ENCODE results near the gene PLXNA4. TPM values are rescaled to one million over a fixed set of nuclear protein-coding genes. Genes with fewer than 3 reads are reported as not detected.
A peak's percentile ranks its signal among the peaks of the same experiment; 100 is the strongest.

PLXNA4 gene
- total RNA-seq, 1 experiment from 2014 or later, result 11.2 TPM

DNA sequence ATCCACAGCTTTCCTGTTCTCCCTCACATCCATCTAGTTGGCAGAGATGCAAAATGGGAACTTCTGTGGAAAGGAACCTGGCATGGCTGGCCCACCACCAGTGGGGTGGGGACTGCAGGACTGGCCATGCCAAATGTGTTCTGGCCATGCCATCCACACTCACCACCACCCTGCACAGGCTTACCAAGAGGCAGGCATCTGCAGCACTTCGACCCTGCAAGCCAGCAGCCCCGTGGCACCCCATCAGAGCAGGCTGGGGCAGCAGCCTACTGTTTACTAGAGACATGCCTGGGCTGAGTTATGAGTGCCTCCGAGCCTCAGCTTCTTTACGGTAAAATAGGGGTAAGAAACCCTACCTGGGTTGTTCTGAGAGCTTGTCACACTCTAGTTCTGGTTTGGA, 313.1 kb downstream of the PLXNA4 start:
- peaks cover 6% of the 10 kb centered on the region for H3K4me1 ChIP-seq
- no peak for DNase-seq
- H3K27ac ChIP-seq, result no peak overlapping the region
- no peak overlapping the region for H3K4me3 ChIP-seq
- no peaks in the 10 kb centered on the region for H3K27me3 ChIP-seq
- no peaks in the 10 kb centered on the region for H3K9me3 ChIP-seq (replicated peaks)
- H3K36me3 ChIP-seq, result no peaks in the 10 kb centered on the region

DNA sequence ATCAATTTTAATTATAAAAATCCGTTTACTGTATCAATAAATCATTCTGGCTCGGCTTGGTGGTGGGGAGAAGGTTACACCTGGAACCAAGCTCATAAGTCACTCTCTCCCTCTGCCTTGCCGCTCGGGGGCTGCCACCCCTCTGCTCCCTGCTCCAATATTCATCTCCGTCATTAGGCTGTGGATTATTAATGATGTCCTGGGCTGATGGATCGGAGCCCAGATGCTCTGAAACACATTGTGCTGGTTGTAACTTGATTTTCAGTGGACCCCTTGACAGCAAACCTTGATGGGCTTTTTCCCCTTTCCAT, 314.2 kb downstream of the PLXNA4 start:
- Histone ChIP-seq H3K36me3 (no peaks in the 10 kb centered on the region), H3K4me1 (peaks cover 10% of the 10 kb centered on the region), H3K9me3 (replicated peaks) (no peaks in the 10 kb centered on the region), H3K4me3 (no peak overlapping the region), H3K27me3 (no peaks in the 10 kb centered on the region), H3K27ac (no peak overlapping the region)
- DNase-seq, result no peak

DNA sequence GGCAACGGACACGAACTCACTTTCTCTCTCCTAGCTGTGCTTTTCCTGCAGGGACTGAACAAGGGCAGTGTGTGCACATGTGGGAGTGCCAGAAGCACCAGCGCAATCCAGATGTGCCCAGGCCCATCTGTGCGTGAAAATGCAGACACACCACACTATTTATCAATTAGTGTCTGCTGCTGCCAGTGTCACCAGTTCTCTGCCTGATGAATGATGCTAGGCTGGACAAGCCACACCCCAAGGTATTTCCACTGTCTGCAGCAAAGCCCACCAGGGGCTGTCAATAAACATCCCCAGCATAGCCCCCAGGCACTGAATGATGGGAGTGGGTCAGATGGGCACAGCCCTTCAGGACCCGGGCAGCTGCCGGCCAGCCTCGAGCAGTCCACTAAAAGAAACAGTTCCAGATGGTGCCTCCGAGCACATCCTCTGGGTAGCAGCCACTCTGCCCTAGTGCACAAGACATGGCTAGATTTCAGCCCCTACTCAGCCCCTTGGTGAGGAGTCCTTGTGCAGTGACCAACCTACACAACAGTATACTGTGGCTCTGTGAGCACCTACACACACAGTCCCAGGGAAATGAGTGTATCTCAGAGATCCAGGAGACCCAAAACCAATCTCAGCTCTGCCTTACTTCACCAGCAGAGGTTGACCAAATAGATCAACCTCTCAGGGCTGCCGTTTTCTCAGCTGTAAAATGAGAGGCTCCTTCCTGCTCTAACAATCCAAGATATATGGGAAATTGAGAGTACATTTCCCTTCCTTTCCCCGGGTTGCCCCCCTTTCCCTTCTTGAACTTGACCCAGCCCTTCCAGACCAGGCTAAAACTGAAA, 314.7 kb downstream of the PLXNA4 start:
- Histone ChIP-seq H3K27ac (no peak overlapping the region), H3K9me3 (replicated peaks) (no peaks in the 10 kb centered on the region), H3K36me3 (no peaks in the 10 kb centered on the region), H3K4me1 (peaks cover 16% of the 10 kb centered on the region), H3K4me3 (no peak overlapping the region), H3K27me3 (no peaks in the 10 kb centered on the region)
- DNase-seq, result no peak

DNA sequence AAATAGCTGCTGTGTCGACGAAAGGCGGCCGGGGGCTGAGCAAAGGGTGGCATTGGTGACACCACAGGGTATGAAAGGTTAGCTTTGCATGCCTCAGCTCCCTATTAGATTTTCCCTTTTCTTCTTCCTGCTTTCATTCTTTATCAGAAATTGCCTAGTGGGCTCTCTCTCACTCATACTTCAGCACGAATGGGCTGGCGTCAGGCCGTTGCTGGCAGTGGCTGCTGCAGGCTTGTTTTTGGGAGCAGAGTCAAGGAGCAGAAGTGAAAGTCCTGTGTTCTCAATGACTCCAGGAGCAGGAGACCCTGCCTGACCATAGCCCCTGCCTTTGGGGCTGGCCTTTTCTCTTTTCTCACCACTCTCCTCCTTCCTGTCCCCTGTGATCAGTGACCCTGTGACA, 318.0 kb downstream of the PLXNA4 start:
- no peak overlapping the region; the same call in 1 of the 2 replicates for H3K27ac ChIP-seq
- no peak overlapping the region for H3K4me3 ChIP-seq
- no peak for DNase-seq
- H3K9me3 ChIP-seq (replicated peaks), result no peaks in the 10 kb centered on the region
- H3K27me3 ChIP-seq, result no peaks in the 10 kb centered on the region
- peaks cover 37% of the 10 kb centered on the region for H3K4me1 ChIP-seq
- H3K36me3 ChIP-seq, result no peaks in the 10 kb centered on the region; the same call in 1 of the 2 replicates

DNA sequence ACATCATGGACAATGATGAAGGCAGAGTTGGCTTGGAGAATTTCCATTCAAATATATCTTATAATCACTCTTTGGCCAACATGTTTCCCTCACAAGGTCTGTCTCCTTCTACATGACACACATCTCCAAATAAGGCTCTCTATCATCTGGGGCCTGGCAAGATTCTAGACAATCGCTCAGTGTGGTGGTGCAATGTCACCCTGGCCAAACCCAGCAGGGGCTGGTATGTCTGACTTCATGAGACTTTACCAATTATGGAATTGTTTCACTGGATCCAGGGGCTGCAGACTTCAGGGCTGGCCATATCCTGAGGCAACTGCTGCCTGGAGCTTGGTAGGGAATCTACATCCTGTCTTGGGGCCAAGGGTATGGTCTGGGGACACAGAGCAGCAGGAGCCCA, 319.0 kb downstream of the PLXNA4 start:
- DNase-seq, result no peak
- Histone ChIP-seq H3K36me3 (no peaks in the 10 kb centered on the region; the same call in 1 of the 2 replicates), H3K4me3 (no peak overlapping the region)

DNA sequence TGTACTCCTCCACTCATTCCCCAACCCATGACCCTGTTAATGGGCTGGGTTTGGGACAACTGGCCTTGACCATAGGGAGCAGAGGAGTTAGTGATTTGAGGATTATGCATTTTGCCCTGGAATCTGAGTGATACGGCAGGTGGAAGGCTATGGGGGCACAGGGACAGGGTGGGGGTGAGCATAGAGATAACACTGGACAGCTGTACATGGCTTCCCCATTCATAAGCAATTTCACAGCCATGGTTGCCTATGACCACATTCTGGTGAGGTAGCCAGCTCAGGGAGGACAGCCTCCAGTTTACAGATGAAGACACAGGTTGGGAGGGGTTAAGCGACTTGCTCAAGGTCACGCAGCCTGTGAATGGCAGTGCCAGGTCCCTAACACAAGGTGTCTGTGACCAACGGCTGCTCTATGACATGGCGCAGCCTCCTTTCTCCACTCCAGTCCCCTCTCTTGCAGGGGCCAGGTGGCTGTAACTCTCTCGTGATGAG, 319.5 kb downstream of the PLXNA4 start:
- no peaks in the 10 kb centered on the region for H3K27me3 ChIP-seq

More for the DNA sequence above, 319.0 kb downstream of the PLXNA4 start:
- Histone ChIP-seq H3K27ac (peak overlapping the region; percentile 88), H3K27me3 (no peaks in the 10 kb centered on the region), H3K9me3 (replicated peaks) (no peaks in the 10 kb centered on the region), H3K4me1 (peaks cover 45% of the 10 kb centered on the region)

DNA sequence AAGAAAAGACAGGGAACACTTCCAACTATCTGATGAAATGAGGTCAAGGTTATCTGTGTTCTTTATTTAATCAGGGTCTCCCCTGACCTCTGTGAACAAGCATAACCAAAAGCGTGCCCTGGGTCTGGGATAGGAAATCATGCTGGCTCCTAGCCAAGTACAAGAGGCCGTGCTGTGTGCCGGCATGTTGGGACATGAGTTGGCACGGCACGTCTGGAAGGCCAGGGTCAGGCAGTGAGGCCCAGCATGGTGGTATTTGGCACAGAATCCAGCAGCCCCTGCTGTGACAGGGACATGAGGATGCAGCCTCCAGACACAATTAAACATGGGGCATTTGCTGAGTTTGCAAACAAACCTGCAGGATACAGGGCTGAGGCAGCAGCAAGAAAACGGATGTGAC, 320.4 kb downstream of the PLXNA4 start:
- peak overlapping the region; percentile 88 for H3K27ac ChIP-seq
- peak; percentile 76 to 84 for DNase-seq
- no peaks in the 10 kb centered on the region; the same call in 1 of the 2 replicates for H3K36me3 ChIP-seq
- H3K4me3 ChIP-seq, result no peak overlapping the region
- H3K27me3 ChIP-seq, result no peaks in the 10 kb centered on the region
- no peaks in the 10 kb centered on the region for H3K9me3 ChIP-seq (replicated peaks)
- H3K4me1 ChIP-seq, result peaks cover 56% of the 10 kb centered on the region

More for the DNA sequence above, 319.5 kb downstream of the PLXNA4 start:
- Histone ChIP-seq H3K4me3 (no peak overlapping the region), H3K27ac (peak overlapping the region; percentile 88), H3K36me3 (no peaks in the 10 kb centered on the region; the same call in 1 of the 2 replicates), H3K4me1 (peaks cover 48% of the 10 kb centered on the region), H3K9me3 (replicated peaks) (no peaks in the 10 kb centered on the region)
- DNase-seq, result peak; percentile 81 to 90

DNA sequence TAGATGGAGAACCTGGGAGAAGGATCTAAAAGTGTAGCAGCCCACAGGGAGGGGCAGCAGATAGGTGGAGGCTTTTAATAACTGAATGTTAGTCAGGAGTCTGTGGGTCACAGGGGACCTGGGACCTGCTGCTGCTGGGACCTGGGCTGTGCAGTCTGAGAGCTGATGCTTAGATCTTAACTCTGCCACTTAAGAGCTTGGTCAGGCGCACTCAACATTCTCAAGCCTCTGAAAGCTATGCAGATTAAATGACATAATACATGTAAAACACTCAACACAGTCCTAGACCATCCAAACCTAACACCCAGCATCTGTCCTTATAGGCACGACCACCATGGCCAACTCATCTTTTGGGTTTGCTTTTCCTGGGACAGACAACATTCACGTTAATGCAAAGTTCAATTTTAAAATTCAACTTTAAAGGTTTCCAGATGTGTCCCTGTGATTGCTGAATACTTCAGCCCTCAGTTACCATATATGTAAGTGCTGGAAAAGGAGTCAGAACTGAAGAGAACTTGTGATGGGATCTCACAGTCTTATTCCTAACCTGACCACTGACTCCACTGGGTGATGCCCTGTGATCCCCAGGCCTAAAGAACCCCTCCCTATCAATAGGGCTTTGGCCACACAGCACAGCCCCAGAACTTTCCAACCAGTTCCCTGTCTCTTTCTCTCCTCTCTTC, 321.0 kb downstream of the PLXNA4 start:
- Histone ChIP-seq H3K4me1 (peaks cover 63% of the 10 kb centered on the region), H3K9me3 (replicated peaks) (no peaks in the 10 kb centered on the region), H3K27me3 (no peaks in the 10 kb centered on the region), H3K4me3 (no peak overlapping the region), H3K36me3 (no peaks in the 10 kb centered on the region; the same call in 1 of the 2 replicates), H3K27ac (peak overlapping the region; percentile 88)
- DNase-seq, result peak; percentile 9 to 28

DNA sequence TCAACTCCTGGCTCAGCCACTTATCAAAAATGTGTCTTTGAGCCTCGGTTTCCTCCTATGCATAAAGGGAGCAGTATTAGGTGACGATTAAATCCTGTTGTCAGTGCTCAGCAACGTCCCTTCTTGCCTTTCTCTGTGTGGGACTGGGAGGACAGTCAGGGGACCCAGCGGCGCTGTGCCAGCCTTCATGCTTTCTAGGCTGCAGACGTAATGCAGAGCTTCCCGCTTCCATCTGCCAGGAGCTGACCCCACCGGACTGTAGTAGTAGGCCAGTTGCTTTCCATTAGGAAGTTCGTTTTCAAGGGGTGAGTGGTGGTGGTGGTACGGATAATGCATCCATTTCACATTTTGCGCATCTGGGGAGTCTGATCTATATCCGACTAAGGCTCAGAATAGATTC, 321.8 kb downstream of the PLXNA4 start:
- H3K27ac ChIP-seq, result no peak overlapping the region
- H3K4me1 ChIP-seq, result peaks cover 61% of the 10 kb centered on the region
- H3K27me3 ChIP-seq, result no peaks in the 10 kb centered on the region
- H3K9me3 ChIP-seq (replicated peaks), result no peaks in the 10 kb centered on the region
- no peaks in the 10 kb centered on the region; the same call in 1 of the 2 replicates for H3K36me3 ChIP-seq
- H3K4me3 ChIP-seq, result no peak overlapping the region
- DNase-seq, result no peak

DNA sequence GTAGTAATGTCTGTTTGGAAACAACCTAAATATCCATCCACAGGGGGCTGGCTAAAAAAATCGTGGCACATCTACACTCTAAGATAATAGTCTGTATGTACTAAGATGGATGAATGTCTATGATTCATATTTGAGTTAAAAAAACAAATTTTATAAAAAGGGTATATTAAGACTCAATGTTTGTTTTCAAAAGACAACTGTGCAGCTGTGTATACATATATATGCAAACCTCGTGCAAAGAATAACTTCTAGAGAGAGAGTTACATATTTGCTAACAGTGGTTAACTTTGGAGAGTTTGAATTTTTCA, 323.5 kb downstream of the PLXNA4 start:
- Histone ChIP-seq H3K9me3 (replicated peaks) (no peaks in the 10 kb centered on the region), H3K27me3 (no peaks in the 10 kb centered on the region), H3K4me3 (no peak overlapping the region), H3K36me3 (no peaks in the 10 kb centered on the region; the same call in 1 of the 2 replicates), H3K27ac (0 out of 2 replicates have a peak overlapping the region, but pooled peaks have one; percentile 1), H3K4me1 (peaks cover 61% of the 10 kb centered on the region)
- DNase-seq, result no peak

DNA sequence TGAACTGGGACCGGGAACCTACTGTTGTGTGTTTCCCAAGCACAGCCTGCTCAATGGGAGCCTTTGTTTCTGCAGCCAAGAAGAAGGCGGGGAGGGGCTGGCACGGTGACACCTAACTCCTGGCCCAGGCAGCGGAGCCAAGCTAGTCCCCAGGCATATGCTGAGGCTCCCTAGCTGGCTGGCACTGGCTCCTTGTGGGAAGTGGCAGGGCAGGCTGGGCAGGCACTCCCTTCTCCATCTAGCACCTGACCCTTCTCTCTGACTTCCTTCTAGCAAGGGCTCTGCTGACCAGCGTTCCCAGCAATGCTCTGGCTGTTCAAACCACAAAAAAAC, 325.0 kb downstream of the PLXNA4 start:
- Histone ChIP-seq H3K4me1 (peaks cover 46% of the 10 kb centered on the region), H3K9me3 (replicated peaks) (no peaks in the 10 kb centered on the region; the same call in 1 of the 2 replicates), H3K36me3 (no peaks in the 10 kb centered on the region; the same call in 1 of the 2 replicates), H3K27ac (no peak overlapping the region; the same call in 1 of the 2 replicates), H3K27me3 (no peaks in the 10 kb centered on the region), H3K4me3 (no peak overlapping the region)
- DNase-seq, result peak; percentile 66 to 79

DNA sequence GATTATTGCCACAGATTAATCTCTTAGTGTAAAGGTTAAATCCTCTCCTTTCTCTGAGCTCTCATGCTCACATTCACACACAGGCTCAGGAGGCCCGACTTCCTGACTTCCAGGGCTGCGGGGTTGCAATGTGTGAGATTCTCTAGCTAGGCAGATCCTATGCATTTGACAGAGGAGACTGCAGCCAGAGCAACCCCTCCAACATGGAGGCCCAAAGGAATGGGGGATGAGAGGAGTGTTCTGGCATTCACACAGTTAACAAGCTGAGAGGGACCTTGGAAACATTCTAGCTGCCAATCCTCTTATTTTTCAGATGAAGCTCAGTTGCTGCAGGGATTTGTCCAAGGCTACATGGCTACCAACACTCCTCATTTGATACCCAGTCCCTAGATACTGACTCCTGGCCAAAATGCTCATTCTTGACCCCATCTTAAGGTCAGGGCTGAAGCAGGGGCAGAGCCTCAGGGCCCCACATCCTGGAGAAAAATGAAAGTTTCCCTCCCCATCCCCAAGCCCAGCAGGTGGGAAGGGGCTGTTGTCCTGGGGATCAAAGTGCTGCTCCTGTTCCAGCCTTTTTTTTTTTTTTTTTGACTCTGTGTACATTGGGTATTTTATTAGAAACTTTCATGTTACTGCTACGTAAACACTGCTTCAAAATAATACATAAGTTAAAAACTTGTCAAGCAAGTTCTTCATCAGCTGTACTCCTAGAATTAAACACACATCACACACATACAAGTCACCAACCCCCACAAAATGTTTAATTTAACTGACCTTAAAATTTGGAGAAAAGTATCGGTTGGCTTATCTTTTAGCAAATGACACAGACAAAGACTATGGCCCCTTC, 325.6 kb downstream of the PLXNA4 start:
- no peak overlapping the region; the same call in 1 of the 2 replicates for H3K27ac ChIP-seq
- no peaks in the 10 kb centered on the region; the same call in 1 of the 2 replicates for H3K36me3 ChIP-seq
- H3K4me3 ChIP-seq, result no peak overlapping the region
- peaks cover 40% of the 10 kb centered on the region for H3K4me1 ChIP-seq
- H3K27me3 ChIP-seq, result no peaks in the 10 kb centered on the region
- H3K9me3 ChIP-seq (replicated peaks), result peaks cover 2% of the 10 kb centered on the region
- DNase-seq, result peak in 1 of 2 experiments; percentile 10

DNA sequence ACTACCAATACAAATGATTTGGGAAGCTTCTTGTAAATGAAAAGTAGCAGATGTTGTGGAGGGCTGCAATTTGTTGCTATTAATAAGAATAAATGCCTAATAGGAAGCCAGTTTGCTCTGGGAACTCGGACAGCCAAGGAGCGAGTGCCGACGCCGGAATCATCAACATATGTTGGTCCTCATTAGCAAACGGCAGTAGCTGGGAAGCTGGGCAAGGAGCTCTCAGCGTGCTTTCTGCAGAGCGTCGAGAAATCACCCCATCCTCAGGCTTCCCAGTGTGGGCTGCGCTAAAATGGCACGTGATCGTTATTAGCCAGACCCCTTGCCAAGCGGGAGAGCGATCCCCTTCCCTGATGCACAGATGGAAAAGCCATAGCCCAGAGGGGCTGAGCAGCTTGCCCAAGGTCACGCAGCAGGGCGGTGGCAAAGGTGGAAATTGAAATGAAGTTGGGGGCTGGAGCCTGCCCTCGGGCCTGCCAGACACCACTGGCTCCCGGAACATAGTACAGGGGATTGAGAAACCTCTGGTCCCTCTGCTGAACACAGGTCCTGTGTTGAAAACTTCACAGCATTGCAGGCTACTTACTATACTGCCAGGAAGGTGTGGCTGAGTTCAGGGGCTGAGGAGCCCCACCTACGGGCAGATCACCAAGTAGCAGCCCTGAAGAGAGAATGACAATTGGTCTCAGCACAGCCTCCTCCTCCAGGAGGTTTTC, 326.9 kb downstream of the PLXNA4 start:
- peaks cover 5% of the 10 kb centered on the region for H3K9me3 ChIP-seq (replicated peaks)
- H3K36me3 ChIP-seq, result no peaks in the 10 kb centered on the region; the same call in 1 of the 2 replicates
- H3K27ac ChIP-seq, result no peak overlapping the region
- peaks cover 30% of the 10 kb centered on the region for H3K4me1 ChIP-seq
- peak in 1 of 2 experiments; percentile 32 for DNase-seq
- H3K4me3 ChIP-seq, result no peak overlapping the region
- no peaks in the 10 kb centered on the region for H3K27me3 ChIP-seq

DNA sequence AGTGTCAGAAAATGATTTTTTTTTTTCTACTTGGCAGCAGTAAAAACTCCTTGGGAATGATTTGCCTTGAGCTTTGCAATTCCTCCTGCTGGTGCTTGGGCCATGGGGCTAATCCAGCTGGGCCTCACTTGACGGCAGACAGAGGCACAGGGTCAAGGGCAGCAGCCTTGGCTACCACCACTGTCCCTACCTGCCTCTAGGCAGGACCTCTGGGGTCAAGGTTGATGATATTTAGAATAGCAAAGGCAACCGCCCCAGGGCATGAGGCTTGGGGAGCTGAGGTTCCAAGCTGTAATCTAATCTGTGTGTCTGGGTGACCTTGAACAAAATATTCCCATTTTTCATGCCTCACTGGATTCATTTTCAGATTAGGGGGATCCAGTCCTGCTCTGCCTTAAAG, 327.4 kb downstream of the PLXNA4 start:
- H3K27ac ChIP-seq, result no peak overlapping the region

More for the DNA sequence above, 327.4 kb downstream of the PLXNA4 start:
- Histone ChIP-seq H3K9me3 (replicated peaks) (peaks cover 5% of the 10 kb centered on the region), H3K36me3 (no peaks in the 10 kb centered on the region; the same call in 1 of the 2 replicates), H3K27me3 (no peaks in the 10 kb centered on the region), H3K4me1 (peaks cover 30% of the 10 kb centered on the region), H3K4me3 (no peak overlapping the region)
- no peak for DNase-seq
